Smooth muscle cell (in vitro differentiated cells): ENCODE results near the gene KCNH4. TPM values are rescaled to one million over a fixed set of nuclear protein-coding genes. Genes with fewer than 3 reads are reported as not detected.

Experiments
- DNase-seq: peaks from one replicate; lab custom pipeline; 2025; ENCODE audit not compliant: unreplicated experiment; lab: John Stamatoyannopoulos, UW
- H2AFZ ChIP-seq: fragments of 200-600 bp; sonication (generic); 2 replicates; pipeline ENCODE4 v1.6.0; 2016; ENCODE audit warnings: antibody characterized with exemption, low read depth, mild to moderate bottlenecking
- H3F3A ChIP-seq: fragments of 200-600 bp; sonication (generic); 2 replicates; pipeline ENCODE4 v1.6.0; 2017; ENCODE audit warnings: antibody characterized with exemption, low read depth
- H3K27ac ChIP-seq: fragments of 200-600 bp; sonication (generic); 2 replicates; pipeline ENCODE4 v1.5.1; 2016; ENCODE audit warnings: low read depth, mild to moderate bottlenecking
- H3K27me3 ChIP-seq: fragments of 200-600 bp; sonication (generic); 2 replicates; pipeline ENCODE4 v1.6.1; 2016; ENCODE audit warnings: low read depth, mild to moderate bottlenecking
- H3K36me3 ChIP-seq: fragments of 200-600 bp; sonication (generic); 2 replicates; pipeline ENCODE4 v1.5.1; 2016; ENCODE audit warnings: low read depth
- H3K4me1 ChIP-seq: fragments of 200-600 bp; sonication (generic); 2 replicates; pipeline ENCODE4 v1.5.1; 2016; ENCODE audit warnings: low read depth
- H3K4me2 ChIP-seq: fragments of 200-600 bp; sonication (generic); 2 replicates; pipeline ENCODE4 v1.6.0; 2016; ENCODE audit warnings: mild to moderate bottlenecking
- H3K4me3 ChIP-seq: fragments of 200-600 bp; sonication (generic); 2 replicates; pipeline ENCODE4 v1.5.1; 2016; ENCODE audit warnings: mild to moderate bottlenecking
- H3K79me2 ChIP-seq: fragments of 200-600 bp; sonication (generic); 2 replicates; pipeline ENCODE4 v1.6.0; 2016; ENCODE audit warnings: low read depth, mild to moderate bottlenecking
- H3K9ac ChIP-seq: fragments of 200-600 bp; sonication (generic); 2 replicates; pipeline ENCODE4 v1.6.0; 2016; ENCODE audit warnings: low read depth
- H3K9me3 ChIP-seq: fragments of 200-600 bp; sonication (generic); replicated peaks from 2 replicates; pipeline ENCODE4 v1.5.1; 2016; ENCODE audit warnings: low read depth
- H4K20me1 ChIP-seq: fragments of 200-600 bp; sonication (generic); 2 replicates; pipeline ENCODE4 v1.6.0; 2016; ENCODE audit warnings: low read depth
- CTCF ChIP-seq: fragments of 200-600 bp; sonication (generic); IDR thresholded peaks from 2 replicates; pipeline ENCODE4 v1.5.1; 2017; ENCODE audit warnings: borderline replicate concordance, mild to moderate bottlenecking, antibody characterized with exemption; ENCODE audit not compliant: insufficient read depth, poor library complexity, severe bottlenecking
- WGBS: methylation state at CpG from one replicate; pipeline ENCODE4 v1.1.7; 2016; ENCODE audit warnings: low lambda C conversion rate; 5-methylcytosine and 5-hydroxymethylcytosine counted together
- polyA plus RNA-seq: library from polyadenylated mRNA; unstranded; fragments of >200 nt; fragmentation: Nextera tagmentation; extraction: Ambion mirVana; gene quantifications from 2 replicates; pipeline ENCODE4 v1.2.1, GENCODE V29; 2016
- total RNA-seq: library from RNA; depleted of rRNA; stranded (reverse); fragments of >200 nt; gene quantifications from 2 replicates; pipeline ENCODE4 v1.2.3, GENCODE V29; 2014

KCNH4 gene
- total and polyA plus RNA-seq, 2 experiments from 2014 or later, result not detected

GRCh38 chr17:42117397-42118125 lies 63.4 kb downstream of the KCNH4 start:
- no peak for TF ChIP-seq CTCF
- no peak for DNase-seq
- no peak overlapping the region for H2AFZ ChIP-seq
- H4K20me1 ChIP-seq, result no peaks in the 10 kb centered on the region
- H3F3A ChIP-seq, result no peaks in the 10 kb centered on the region
- H3K9me3 ChIP-seq, result no peaks in the 10 kb centered on the region
- no peak overlapping the region for H3K9ac ChIP-seq
- H3K36me3 ChIP-seq, result no peaks in the 10 kb centered on the region
- H3K27me3 ChIP-seq, result no peaks in the 10 kb centered on the region
- H3K79me2 ChIP-seq, result no peaks in the 10 kb centered on the region
- no peak overlapping the region for H3K27ac ChIP-seq
- 94% methylated on average over 29 of the region's 30 CpGs for WGBS
- no peak overlapping the region for H3K4me2 ChIP-seq
- peaks cover 3% of the 10 kb centered on the region for H3K4me1 ChIP-seq
- H3K4me3 ChIP-seq, result no peak overlapping the region

GRCh38 chr17:42116705-42117396 lies 64.1 kb downstream of the KCNH4 start:
- H4K20me1 ChIP-seq, result no peaks in the 10 kb centered on the region
- no peaks in the 10 kb centered on the region for H3K27me3 ChIP-seq
- no peak overlapping the region for H3K9ac ChIP-seq
- no peaks in the 10 kb centered on the region for H3K36me3 ChIP-seq
- no peak overlapping the region for H3K4me2 ChIP-seq
- no peaks in the 10 kb centered on the region for H3K4me1 ChIP-seq
- WGBS, result 60% methylated on average over 18 of the region's 18 CpGs
- TF ChIP-seq CTCF, result peak; percentile 68
- no peaks in the 10 kb centered on the region for H3F3A ChIP-seq
- H2AFZ ChIP-seq, result no peak overlapping the region
- no peak overlapping the region for H3K4me3 ChIP-seq
- no peak for DNase-seq
- H3K79me2 ChIP-seq, result no peaks in the 10 kb centered on the region
- no peak overlapping the region for H3K27ac ChIP-seq
- H3K9me3 ChIP-seq, result no peaks in the 10 kb centered on the region

GRCh38 chr17:42114118-42114517 lies 66.8 kb downstream of the KCNH4 start:
- no peaks in the 10 kb centered on the region for H3K36me3 ChIP-seq
- no peak overlapping the region for H3K4me2 ChIP-seq
- H3K4me3 ChIP-seq, result no peak overlapping the region
- H3K9ac ChIP-seq, result no peak overlapping the region
- TF ChIP-seq CTCF, result no peak
- no peaks in the 10 kb centered on the region for H3K79me2 ChIP-seq
- no peak for DNase-seq
- H4K20me1 ChIP-seq, result no peaks in the 10 kb centered on the region
- 97% methylated on average over 9 of the region's 9 CpGs for WGBS
- H3F3A ChIP-seq, result no peaks in the 10 kb centered on the region
- no peak overlapping the region for H3K27ac ChIP-seq
- no peaks in the 10 kb centered on the region for H3K4me1 ChIP-seq
- H2AFZ ChIP-seq, result no peak overlapping the region
- H3K27me3 ChIP-seq, result no peaks in the 10 kb centered on the region
- H3K9me3 ChIP-seq, result no peaks in the 10 kb centered on the region
